ENCODE data around the gene CCRL2. TPM values are rescaled to one million over a fixed set of nuclear protein-coding genes. Genes with fewer than 3 reads are reported as not detected.

The CCRL2 gene
- total and polyA plus RNA-seq, 9 of the 15 experiments (the other 6 are each of a cell fraction or from before 2014, with no cell fraction given) = 3.4 to 5.7 (median 4.0) TPM

DNA sequence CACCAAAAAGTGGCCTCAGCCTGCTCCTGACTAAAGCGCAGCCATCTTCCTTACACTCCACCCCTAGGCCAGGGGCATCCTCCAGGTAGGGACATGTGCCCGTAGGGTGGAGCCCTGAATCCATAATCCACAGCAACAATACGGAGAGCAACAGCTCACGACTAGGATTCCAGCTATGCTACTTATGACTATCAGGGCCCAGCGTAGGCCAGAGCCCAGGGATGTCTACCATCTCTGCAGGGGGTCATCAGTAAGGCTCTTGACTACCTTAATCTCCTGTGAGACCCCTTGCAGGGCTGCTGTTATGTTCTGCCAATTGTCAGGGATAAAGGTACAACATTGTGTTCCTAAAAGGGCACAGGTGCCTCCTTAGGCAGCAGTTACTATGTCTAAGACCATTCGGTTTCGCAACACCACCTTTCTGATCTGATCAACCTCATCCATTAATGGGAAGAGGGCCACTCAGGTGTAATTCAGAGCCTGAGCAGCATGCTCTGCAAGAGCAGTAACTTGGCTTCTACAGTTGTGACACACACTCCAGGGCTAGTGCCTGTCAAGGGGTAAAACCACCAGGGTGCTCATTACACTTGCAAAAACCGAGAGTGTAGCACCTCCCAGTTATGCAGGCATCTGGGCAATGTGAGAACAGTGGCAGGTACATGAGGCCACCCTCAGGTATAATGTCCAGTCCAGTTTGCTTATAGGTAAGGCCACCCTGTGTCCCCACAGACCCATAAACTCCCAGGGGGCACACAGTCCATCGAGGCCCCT, 11.0 kb downstream of the CCRL2 start:
- 50% methylated on average over 9 of the region's 9 CpGs for WGBS (ENCODE audit: insufficient coverage, low coverage, missing lambda C conversion rate)
- H3K27me3 ChIP-seq (ENCODE audit: control insufficient read depth in 2 of 2, insufficient read depth in 2 of 2, low read length in 2 of 2) = no peaks in the 10 kb centered on the region
- no peak for DNase-seq (ENCODE audit: extremely low read depth in 1 of 4, low spot score in 3 of 4)
- H3K4me2 ChIP-seq (ENCODE audit: insufficient read depth, low read length) = no peak overlapping the region
- TF ChIP-seq CEBPB (tag; IDR thresholded peaks at IDR 0.05) (peak; percentile 84), CEBPG (CRISPR knock-in tag; IDR thresholded peaks at IDR 0.05) (no peak), CEBPG (tag; conservative IDR thresholded peaks at IDR 0.05 in 1 of 2, IDR thresholded peaks at IDR 0.05 in 1 of 2) (0 out of 4 replicates have a peak, but pooled peaks of 1 of the 2 experiments have one; percentile 11), POLR3G (IDR thresholded peaks at IDR 0.05; ENCODE audit: extremely low read depth, insufficient read length, insufficient replicate concordance) (no peak), NCOA1 (IDR thresholded peaks at IDR 0.05; ENCODE audit: low read depth) (no peak), ZNF584 (CRISPR knock-in tag; IDR thresholded peaks at IDR 0.05; ENCODE audit: low read depth) (no peak)
- BruUV-seq (replicated peaks) = no TSS peak
- H4K20me1 ChIP-seq (replicated peaks; ENCODE audit: control insufficient read depth, insufficient read depth, low read length) = no peaks in the 10 kb centered on the region
- no peaks in the 10 kb centered on the region for H3K36me3 ChIP-seq (ENCODE audit: control insufficient read depth, insufficient read depth, low read length)
- POLR2A ChIA-PET = interaction anchor here (0.6 to 1.6 kb wide), 2 partner anchors 8 to 10 kb away, joined by 3 to 7 read pairs; partner anchors contain the start of gene CCRL2
- H3K79me2 ChIP-seq (ENCODE audit: control insufficient read depth, insufficient read depth, low read length) = no peaks in the 10 kb centered on the region
- no peak for FAIRE-seq
- no peaks in the 10 kb centered on the region; the same call in 1 of the 2 replicates for H3K9me3 ChIP-seq (replicated peaks; ENCODE audit: control insufficient read depth, insufficient read depth, low read depth, low read length)
- H3K9ac ChIP-seq (ENCODE audit: insufficient read depth in 1 of 2, low read depth in 2 of 2, low read length in 2 of 2) = no peak overlapping the region
- intact Hi-C loops (cut with micrococcal nuclease) = no loop called here
- H3K27ac ChIP-seq (ENCODE audit: extremely low read depth, low read depth, low read length) = no peak overlapping the region
- H3K9me1 ChIP-seq (ENCODE audit: control insufficient read depth, insufficient read depth, low read length) = no peaks in the 10 kb centered on the region
- no peak overlapping the region for H2AFZ ChIP-seq (ENCODE audit: low read depth, low read length)
- in situ Hi-C loops (cut with MboI) = loop anchor here (25.0 kb wide), 1 partner anchor 1381 kb away; the partner anchor contains the start of gene CLEC3B
- ATAC-seq = no peak
- no peak overlapping the region for H3K4me3 ChIP-seq
- CTCF ChIA-PET (ENCODE audit: low intra/inter-chr PET ratio) = no interaction called here
- peaks cover 6 to 22% of the 10 kb centered on the region in 2 experiments; a peak in 4 of 5 replicates for H3K4me1 ChIP-seq (replicated peaks in 1 of 2; ENCODE audit: control insufficient read depth in 2 of 2, insufficient read depth in 2 of 2, low read length in 2 of 2)
